OCI-LY1 (cell line): ENCODE measurements around the gene RNPEPL1.

Source experiments
- H2AFZ ChIP-seq: fragments of 200-600 bp; sonication (generic), shearing (Covaris generic); 2 replicates; pipeline ENCODE4 v1.6.0; 2014; ENCODE audit warnings: antibody characterized with exemption, mild to moderate bottlenecking, low read length
- H3F3A ChIP-seq: fragments of 200-600 bp; sonication (generic), shearing (Covaris generic); 2 replicates; pipeline ENCODE4 v1.6.0; 2014; ENCODE audit warnings: mild to moderate bottlenecking, antibody characterized with exemption, low read length, moderate library complexity; ENCODE audit not compliant: insufficient read depth
- H3K27ac ChIP-seq: fragments of 200-600 bp; sonication (generic); 2 replicates; pipeline ENCODE4 v1.5.1; 2014; ENCODE audit warnings: low read length, mixed run types, mild to moderate bottlenecking, low read depth; ENCODE audit not compliant: poor library complexity, severe bottlenecking
- H3K27me3 ChIP-seq: fragments of 200-600 bp; sonication (generic); 2 replicates; pipeline ENCODE4 v1.6.0; 2014; ENCODE audit warnings: antibody characterized with exemption, mild to moderate bottlenecking, low read length, moderate library complexity; ENCODE audit not compliant: insufficient read depth
- H3K36me3 ChIP-seq: fragments of 200-600 bp; sonication (generic); 2 replicates; pipeline ENCODE4 v1.6.1; 2014; ENCODE audit warnings: mild to moderate bottlenecking, antibody characterized with exemption, low read length, moderate library complexity, mixed read lengths; ENCODE audit not compliant: insufficient read depth
- H3K4me1 ChIP-seq: fragments of 200-600 bp; sonication (generic); 2 replicates; pipeline ENCODE4 v1.5.1; 2014; ENCODE audit warnings: mild to moderate bottlenecking, low read length, moderate library complexity; ENCODE audit not compliant: insufficient read depth, severe bottlenecking
- H3K4me2 ChIP-seq: fragments of 200-600 bp; sonication (generic), shearing (Covaris generic); 2 replicates; pipeline ENCODE4 v1.6.1; 2014; ENCODE audit warnings: low read length
- H3K4me3 ChIP-seq: fragments of 200-600 bp; sonication (generic); 2 replicates; pipeline ENCODE4 v1.5.1; 2014; ENCODE audit warnings: low read length, low read depth, mild to moderate bottlenecking, mixed read lengths; ENCODE audit not compliant: poor library complexity, severe bottlenecking
- H3K79me2 ChIP-seq: fragments of 200-600 bp; shearing (Covaris generic); 2 replicates; pipeline ENCODE4 v1.6.1; 2016; ENCODE audit warnings: mixed run types, low read length, mixed read lengths; ENCODE audit not compliant: insufficient read depth
- H3K9ac ChIP-seq: fragments of 200-600 bp; sonication (generic), shearing (Covaris generic); 2 replicates; pipeline ENCODE4 v1.6.1; 2014; ENCODE audit warnings: mild to moderate bottlenecking, low read length, mixed read lengths
- H3K9me2 ChIP-seq: fragments of 200-600 bp; sonication (generic), shearing (Covaris generic); 2 replicates; pipeline ENCODE4 v1.6.1; 2014; ENCODE audit warnings: low read depth, mild to moderate bottlenecking, low read length, mixed read lengths
- H3K9me3 ChIP-seq: fragments of 200-600 bp; shearing (Covaris generic); 2 replicates; pipeline ENCODE4 v1.6.1; 2014; ENCODE audit warnings: low read length, mixed read lengths
- H4K20me1 ChIP-seq: fragments of 200-600 bp; sonication (generic), shearing (Covaris generic); 2 replicates; pipeline ENCODE4 v1.6.0; 2016; ENCODE audit warnings: mild to moderate bottlenecking, low read length; ENCODE audit not compliant: insufficient read depth
- EZH2 ChIP-seq: fragments of 200-600 bp; sonication (generic), shearing (Covaris generic); IDR thresholded peaks from 2 replicates; pipeline ENCODE4 v1.8.0; 2017; ENCODE audit warnings: borderline replicate concordance, mixed run types, mild to moderate bottlenecking, antibody characterized with exemption, low read length, moderate library complexity, mixed read lengths
- TF ChIP-seq, protein P1 (sequence below): fragments of 200-600 bp; sonication (generic), shearing (Covaris generic); IDR thresholded peaks from 2 replicates; pipeline ENCODE4 v1.5.1; 2017; ENCODE audit warnings: mild to moderate bottlenecking, antibody characterized with exemption, low read length, moderate library complexity, mixed read lengths

RNPEPL1 gene

DNA sequence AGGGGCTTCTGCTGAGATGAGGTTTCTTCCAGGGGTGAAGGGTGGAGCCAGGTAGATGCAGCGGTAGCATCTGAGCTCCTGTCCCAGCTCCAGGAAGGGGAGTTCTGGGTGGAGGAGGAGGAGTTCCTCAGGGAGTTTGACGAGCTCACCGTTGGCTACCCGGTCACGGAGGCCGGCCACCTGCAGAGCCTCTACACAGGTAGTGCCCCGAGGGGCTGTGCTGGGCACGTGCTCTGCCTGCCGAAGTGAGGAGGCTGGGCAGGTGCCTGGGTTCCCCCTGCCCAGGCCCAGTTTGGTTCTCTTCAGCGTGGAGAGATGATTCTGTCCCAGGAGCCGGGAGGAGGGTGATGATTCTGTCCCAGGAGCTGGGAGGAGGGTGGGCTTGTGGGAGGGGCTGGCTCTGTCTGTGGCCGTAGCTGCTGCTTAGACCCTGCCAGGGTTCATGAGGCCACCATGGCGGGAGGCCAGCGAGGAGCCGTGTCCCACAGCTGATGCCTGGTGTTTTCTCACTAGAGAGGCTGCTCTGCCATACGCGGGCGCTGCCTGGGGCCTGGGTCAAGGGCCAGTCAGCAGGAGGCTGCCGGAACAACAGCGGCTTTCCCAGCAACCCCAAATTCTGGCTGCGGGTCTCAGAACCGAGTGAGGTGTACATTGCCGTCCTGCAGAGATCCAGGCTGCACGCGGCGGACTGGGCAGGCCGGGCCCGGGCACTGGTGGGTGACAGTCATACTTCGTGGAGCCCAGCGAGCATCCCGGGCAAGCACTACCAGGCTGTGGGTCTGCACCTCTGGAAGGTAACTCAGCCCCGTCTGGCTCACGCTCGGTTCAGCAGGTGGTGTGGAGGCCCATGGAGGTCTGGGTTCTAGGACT lies 26.5 kb downstream of the RNPEPL1 start:
- Histone ChIP-seq H3K79me2 (no peaks in the 10 kb centered on the region), H3K36me3 (peaks cover 17% of the 10 kb centered on the region), H2AFZ (no peak overlapping the region), H3K4me1 (no peaks in the 10 kb centered on the region), H4K20me1 (no peaks in the 10 kb centered on the region), H3K9me3 (no peaks in the 10 kb centered on the region), H3K9me2 (no peaks in the 10 kb centered on the region), H3K4me3 (no peak overlapping the region), H3K27ac (no peak overlapping the region), H3K4me2 (no peak overlapping the region), H3F3A (no peaks in the 10 kb centered on the region), H3K9ac (no peak overlapping the region), H3K27me3 (no peaks in the 10 kb centered on the region)
- TF ChIP-seq, protein P1, sequence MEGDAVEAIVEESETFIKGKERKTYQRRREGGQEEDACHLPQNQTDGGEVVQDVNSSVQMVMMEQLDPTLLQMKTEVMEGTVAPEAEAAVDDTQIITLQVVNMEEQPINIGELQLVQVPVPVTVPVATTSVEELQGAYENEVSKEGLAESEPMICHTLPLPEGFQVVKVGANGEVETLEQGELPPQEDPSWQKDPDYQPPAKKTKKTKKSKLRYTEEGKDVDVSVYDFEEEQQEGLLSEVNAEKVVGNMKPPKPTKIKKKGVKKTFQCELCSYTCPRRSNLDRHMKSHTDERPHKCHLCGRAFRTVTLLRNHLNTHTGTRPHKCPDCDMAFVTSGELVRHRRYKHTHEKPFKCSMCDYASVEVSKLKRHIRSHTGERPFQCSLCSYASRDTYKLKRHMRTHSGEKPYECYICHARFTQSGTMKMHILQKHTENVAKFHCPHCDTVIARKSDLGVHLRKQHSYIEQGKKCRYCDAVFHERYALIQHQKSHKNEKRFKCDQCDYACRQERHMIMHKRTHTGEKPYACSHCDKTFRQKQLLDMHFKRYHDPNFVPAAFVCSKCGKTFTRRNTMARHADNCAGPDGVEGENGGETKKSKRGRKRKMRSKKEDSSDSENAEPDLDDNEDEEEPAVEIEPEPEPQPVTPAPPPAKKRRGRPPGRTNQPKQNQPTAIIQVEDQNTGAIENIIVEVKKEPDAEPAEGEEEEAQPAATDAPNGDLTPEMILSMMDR, result no peak
- TF ChIP-seq EZH2, result no peak

DNA sequence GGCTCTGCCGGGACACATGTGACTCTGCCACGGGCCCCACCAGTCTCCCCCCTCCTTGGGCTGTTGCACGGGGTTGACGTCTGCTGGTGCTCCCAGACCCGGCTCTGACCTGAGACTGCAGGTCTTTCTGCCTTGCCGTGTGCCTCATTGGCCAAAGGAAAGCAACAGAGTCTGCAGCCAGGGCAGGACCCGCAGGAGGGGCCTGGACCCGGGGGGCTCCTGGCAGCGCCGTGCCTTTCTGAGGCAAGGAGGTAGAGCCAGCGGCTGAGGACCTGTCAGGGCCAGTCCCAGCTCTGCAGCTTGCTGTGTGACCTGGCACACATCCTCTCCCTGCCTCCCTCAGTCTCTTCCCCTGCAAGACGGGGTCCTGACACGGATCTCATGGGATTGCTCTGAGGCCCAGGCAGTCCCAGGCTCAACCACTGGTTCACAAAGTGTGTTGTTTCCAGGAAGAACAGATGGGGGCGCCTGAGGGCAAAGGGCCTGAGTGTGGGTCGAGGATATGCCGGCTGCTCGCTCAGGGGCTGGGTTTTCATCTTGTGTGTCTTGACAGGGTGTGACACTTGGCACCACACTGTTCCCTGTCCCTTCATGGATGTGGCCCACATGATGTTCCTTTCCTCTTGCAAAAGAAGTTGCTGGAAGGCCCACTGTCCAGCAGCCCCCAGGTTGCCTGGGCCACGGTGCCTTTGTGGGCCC lies 27.2 kb downstream of the RNPEPL1 start:
- Histone ChIP-seq H2AFZ (no peak overlapping the region), H3K9me2 (no peaks in the 10 kb centered on the region), H3K4me1 (no peaks in the 10 kb centered on the region), H3K9ac (no peak overlapping the region), H3K36me3 (peaks cover 17% of the 10 kb centered on the region), H3K27ac (no peak overlapping the region), H4K20me1 (no peaks in the 10 kb centered on the region), H3F3A (no peaks in the 10 kb centered on the region), H3K4me3 (no peak overlapping the region), H3K9me3 (no peaks in the 10 kb centered on the region), H3K79me2 (no peaks in the 10 kb centered on the region), H3K27me3 (no peaks in the 10 kb centered on the region), H3K4me2 (no peak overlapping the region)
- no peak for TF ChIP-seq EZH2
- TF ChIP-seq, protein P1, result peak; percentile 58

DNA sequence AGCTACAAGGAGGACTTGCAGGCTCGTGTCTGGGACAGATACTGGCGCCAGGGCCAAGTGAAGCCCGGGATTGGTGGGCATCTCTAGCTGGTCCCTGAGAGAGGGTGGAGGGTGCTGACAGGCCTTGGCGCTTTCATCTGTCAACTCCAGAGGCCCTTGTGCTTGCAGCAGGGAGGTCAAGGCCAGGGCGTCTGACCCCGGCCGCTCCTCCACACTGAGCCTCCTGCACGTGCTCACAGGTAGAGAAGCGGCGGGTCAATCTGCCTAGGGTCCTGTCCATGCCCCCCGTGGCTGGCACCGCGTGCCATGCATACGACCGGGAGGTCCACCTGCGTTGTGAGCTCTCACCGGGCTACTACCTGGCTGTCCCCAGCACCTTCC lies 27.8 kb downstream of the RNPEPL1 start:
- Histone ChIP-seq H3K4me3 (no peak overlapping the region), H3K9me3 (no peaks in the 10 kb centered on the region), H2AFZ (no peak overlapping the region), H3F3A (no peaks in the 10 kb centered on the region), H3K9me2 (no peaks in the 10 kb centered on the region), H3K4me1 (no peaks in the 10 kb centered on the region), H3K36me3 (peaks cover 17% of the 10 kb centered on the region), H3K27me3 (no peaks in the 10 kb centered on the region), H3K27ac (no peak overlapping the region), H4K20me1 (no peaks in the 10 kb centered on the region), H3K4me2 (no peak overlapping the region), H3K79me2 (no peaks in the 10 kb centered on the region), H3K9ac (no peak overlapping the region)
- TF ChIP-seq EZH2, result no peak
- TF ChIP-seq, protein P1, result no peak
